Stomach (tissue), 9 donors: Measurements from ENCODE around the gene NTM. TPM values are rescaled to one million over a fixed set of nuclear protein-coding genes. Genes with fewer than 3 reads are reported as not detected.
A peak's percentile ranks its signal among the peaks of the same experiment; 100 is the strongest.

ENCODE experiments used
- DNase-seq, 2 donors: peaks; one replicate each; pipeline versions ENCODE4 v3.0.0 to v3.0.0-alpha.2; 2013 to 2019
- H3K27ac ChIP-seq, 5 donors: fragments of 200-600 bp in 4 of 5; sonication (generic) in 4 of 5; one replicate each; pipeline ENCODE4 v1.5.1; 2013 to 2019; ENCODE audit warnings: mild to moderate bottlenecking in 1 of 5, moderate library complexity in 1 of 5
- H3K27me3 ChIP-seq, 3 donors: fragments of 200-600 bp; sonication (generic); one replicate each; pipeline ENCODE4 v1.5.1; 2017 to 2019; ENCODE audit warnings: mixed run types in 1 of 3
- H3K36me3 ChIP-seq, 4 donors: fragments of 200-600 bp; sonication (generic); 1 replicate in 3 of 4; 2 replicates in 1 of 4; pipeline ENCODE4 v1.5.1; 2016 to 2019
- H3K4me1 ChIP-seq, 4 donors: fragments of 200-600 bp; sonication (generic); one replicate each; pipeline ENCODE4 v1.5.1; 2016 to 2019
- H3K4me3 ChIP-seq, 4 donors: fragments of 200-600 bp; sonication (generic) in 3 of 4; one replicate each; pipeline ENCODE4 v1.5.1; 2016 to 2019; ENCODE audit warnings: mild to moderate bottlenecking in 1 of 4
- H3K9me3 ChIP-seq, 4 donors: fragments of 200-600 bp; sonication (generic); one replicate each; pipeline ENCODE4 v1.5.1; 2016 to 2019
- CTCF ChIP-seq, 7 experiments: fragments of 450-650 bp in 4 of 7; fragments of 200-600 bp in 3 of 7; sonication (generic) in 3 of 7; IDR thresholded peaks; one replicate each; pipeline ENCODE4 v1.5.1; 2016 to 2019; ENCODE audit warnings: antibody characterized with exemption in 7 of 7, control low read depth in 2 of 7, mild to moderate bottlenecking in 1 of 7
- EP300 ChIP-seq: sonication (generic); formaldehyde crosslinking; IDR thresholded peaks from one replicate; pipeline ENCODE4 v1.6.1; 2017; ENCODE audit warnings: antibody characterized with exemption
- POLR2A ChIP-seq, 4 donors: fragments of 450-650 bp; IDR thresholded peaks; one replicate each; pipeline ENCODE4 v1.6.1; 2016; ENCODE audit warnings: antibody characterized with exemption in 4 of 4, control low read depth in 2 of 4, mild to moderate bottlenecking in 1 of 4, moderate library complexity in 1 of 4
- POLR2AphosphoS5 ChIP-seq, 3 donors: sonication (generic); formaldehyde crosslinking; IDR thresholded peaks; one replicate each; pipeline ENCODE4 v1.6.1; 2016; ENCODE audit warnings: antibody characterized with exemption in 3 of 3
- WGBS, 5 donors: extraction: QIAGEN DNeasy Blood & Tissue Kit in 3 of 5; methylation state at CpG; one replicate each; pipeline versions ENCODE4 v1.1.5 to v1.1.7; 2013 to 2018; 5-methylcytosine and 5-hydroxymethylcytosine counted together
- intact Hi-C: fragments of 100-400 bp; cut with DNase I; formaldehyde crosslinking; loops from one replicate; pipeline ENCODE4 v1.15.1; 2023; ENCODE audit warnings: low total_unique reads
- polyA plus RNA-seq, 3 donors: library from polyadenylated mRNA; stranded (reverse); fragments of 200-250 nt; gene quantifications; one replicate each; pipeline ENCODE4 v1.2.3, GENCODE V29; 2013
- total RNA-seq, 5 donors: library from RNA; depleted of rRNA; stranded (reverse); fragments of >200 nt; gene quantifications; one replicate each; pipeline versions ENCODE4 v1.1.0 to v1.2.3, GENCODE V29; 2014 to 2016
- donor health status: healthy with polysubstance abuse.
- donor health status: Bipolar disorder and iron deficiency.
- donor health status: healthy.

NTM gene
- total and polyA plus RNA-seq, 8 donors = 0.50 to 8.4 (median 1.3) TPM; not detected in 3

- DNase-seq = no peak
- Histone ChIP-seq H3K27ac (no peak overlapping the region), H3K4me1 (no peaks in the 10 kb centered on the region), H3K36me3 (no peaks in the 10 kb centered on the region), H3K27me3 (no peaks in the 10 kb centered on the region), H3K4me3 (no peak overlapping the region), H3K9me3 (no peaks in the 10 kb centered on the region)
- no peak for TF ChIP-seq EP300
- TF ChIP-seq CTCF (IDR thresholded peaks at IDR 0.05) = no peak
- TF ChIP-seq POLR2A (IDR thresholded peaks at IDR 0.05) = no peak
- no peak for TF ChIP-seq POLR2AphosphoS5 (IDR thresholded peaks at IDR 0.05)
- WGBS, 5 donors = 42 to 59% (median 55%) methylated on average over 6 of the region's 6 CpGs
- intact Hi-C loops = no loop called here
These were observed 838.2 kb downstream of the NTM start for GRCh38 chr11:132208477-132209055.

- Histone ChIP-seq H3K27ac (no peak overlapping the region), H3K4me3 (no peak overlapping the region), H3K4me1 (no peaks in the 10 kb centered on the region), H3K27me3 (no peaks in the 10 kb centered on the region), H3K36me3 (no peaks in the 10 kb centered on the region), H3K9me3 (no peaks in the 10 kb centered on the region)
- TF ChIP-seq POLR2A (IDR thresholded peaks at IDR 0.05) (no peak), EP300 (no peak), CTCF (IDR thresholded peaks at IDR 0.05) (no peak), POLR2AphosphoS5 (IDR thresholded peaks at IDR 0.05) (no peak)
- intact Hi-C loops = no loop called here
- WGBS, 5 donors = 77 to 84% (median 79%) methylated on average over 3 of the region's 3 CpGs
- DNase-seq = no peak
These were observed 841.1 kb downstream of the NTM start for GRCh38 chr11:132211479-132211878.

DNA sequence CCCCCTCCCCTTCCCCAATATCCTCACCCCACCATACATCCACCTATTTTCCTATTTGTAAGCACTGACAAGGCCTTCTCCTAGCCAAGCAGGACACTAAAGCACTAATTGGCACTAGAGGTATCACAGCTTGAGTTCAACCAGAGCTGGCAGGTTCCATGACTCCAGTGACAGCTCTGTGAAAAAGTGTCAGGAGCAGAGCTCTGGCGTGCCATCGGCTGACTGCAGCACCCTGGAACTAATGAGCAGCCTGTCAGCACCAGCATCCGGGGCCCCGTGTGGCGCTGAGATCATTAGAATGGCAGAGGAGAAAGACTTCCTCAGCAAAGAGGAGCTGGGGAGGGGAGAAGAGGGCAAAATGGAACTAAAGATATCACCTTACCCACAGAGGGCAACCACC lies 847.4 kb downstream of the NTM start:
- Histone ChIP-seq H3K36me3 (no peaks in the 10 kb centered on the region), H3K27me3 (peaks cover 0 to 3% (median 0%) of the 10 kb centered on the region in 3 donors), H3K4me1 (no peaks in the 10 kb centered on the region), H3K9me3 (no peaks in the 10 kb centered on the region), H3K4me3 (no peak overlapping the region), H3K27ac (no peak overlapping the region)
- intact Hi-C loops = no loop called here
- 77 to 89% (median 83%) methylated on average over 5 of the region's 5 CpGs for WGBS, 5 donors
- no peak for DNase-seq
- no peak for TF ChIP-seq POLR2A (IDR thresholded peaks at IDR 0.05)
- TF ChIP-seq CTCF (IDR thresholded peaks at IDR 0.05) = no peak
- no peak for TF ChIP-seq EP300
- TF ChIP-seq POLR2AphosphoS5 (IDR thresholded peaks at IDR 0.05) = no peak

DNA sequence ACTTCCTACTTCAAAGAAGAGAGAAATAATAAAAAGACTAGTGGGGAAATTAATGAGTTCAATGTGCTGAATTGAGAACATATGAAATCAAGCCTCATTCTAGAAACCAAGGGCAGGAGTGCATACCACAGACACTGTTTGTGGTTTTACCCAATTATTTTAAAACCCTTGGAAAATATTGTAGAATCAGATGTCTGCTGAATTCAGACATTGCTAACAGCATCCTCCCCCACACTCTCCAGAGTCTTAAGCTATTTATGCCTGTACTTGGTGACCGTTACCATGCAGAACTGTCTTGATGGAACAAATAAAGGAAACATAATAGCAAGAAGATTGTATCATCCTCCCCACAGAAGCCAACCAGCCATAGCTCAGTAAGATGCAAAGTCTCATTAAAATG lies 850.1 kb downstream of the NTM start:
- Histone ChIP-seq H3K27ac (no peak overlapping the region), H3K27me3 (peaks cover 0 to 3% (median 0%) of the 10 kb centered on the region in 3 donors), H3K36me3 (no peaks in the 10 kb centered on the region), H3K9me3 (no peaks in the 10 kb centered on the region), H3K4me3 (no peak overlapping the region), H3K4me1 (no peaks in the 10 kb centered on the region)
- no peak for TF ChIP-seq POLR2AphosphoS5 (IDR thresholded peaks at IDR 0.05)
- TF ChIP-seq EP300 = no peak
- TF ChIP-seq POLR2A (IDR thresholded peaks at IDR 0.05) = no peak
- no peak for TF ChIP-seq CTCF (IDR thresholded peaks at IDR 0.05)
- 82 to 87% (median 83%) methylated on average over 1 of the region's 1 CpG for WGBS, 5 donors
- intact Hi-C loops = no loop called here
- DNase-seq = peak in 1 of 2 donors; percentile 28
